OCI-LY7 (cell line): ENCODE data around the gene RNF222.

Experiments
- CTCF ChIP-seq: fragments of 200-600 bp; sonication (generic); conservative IDR thresholded peaks from 2 replicates; pipeline ENCODE4 v1.5.1; 2014; ENCODE audit warnings: mild to moderate bottlenecking, antibody characterized with exemption, low read length, moderate library complexity, mixed read lengths
- EZH2phosphoT487 ChIP-seq: fragments of 200-600 bp; sonication (generic); IDR thresholded peaks from 2 replicates; pipeline ENCODE4 v1.6.1; 2018; ENCODE audit warnings: low read depth, borderline replicate concordance, mild to moderate bottlenecking, mixed run types, antibody characterized with exemption, low read length, moderate library complexity, mixed read lengths

GRCh38 chr17:8350339-8350738 lies 47.3 kb downstream of the RNF222 start:
- TF ChIP-seq CTCF (no peak), EZH2phosphoT487 (no peak)
